HG02885 (cell line): ENCODE data around the gene VIL1.

Source experiments
- ATAC-seq: cut with Tn5 transposase; IDR thresholded peaks from one replicate; pipeline ENCODE4 v1.9.1; 2021; ENCODE audit warnings: mild to moderate bottlenecking; ENCODE audit not compliant: unreplicated experiment, poor library complexity

Gene VIL1

GRCh38 chr2:218435003-218435982, 16.4 kb downstream of the VIL1 start:
- ATAC-seq = no peak

GRCh38 chr2:218436992-218437391, 18.1 kb downstream of the VIL1 start:
- no peak for ATAC-seq

GRCh38 chr2:218437969-218438368, 19.0 kb downstream of the VIL1 start:
- no peak for ATAC-seq

- ATAC-seq = no peak
Observed at GRCh38 chr2:218438596-218438995, 19.7 kb downstream of the VIL1 start.

GRCh38 chr2:218444692-218445357, 25.9 kb downstream of the VIL1 start:
- ATAC-seq = no peak

- ATAC-seq = no peak
Observed at GRCh38 chr2:218445602-218446001, 26.7 kb downstream of the VIL1 start.

- no peak for ATAC-seq
Observed at GRCh38 chr2:218446547-218446946, 27.6 kb downstream of the VIL1 start.

GRCh38 chr2:218447072-218447471, 28.1 kb downstream of the VIL1 start:
- no peak for ATAC-seq

GRCh38 chr2:218448934-218449333, 30.0 kb downstream of the VIL1 start:
- no peak for ATAC-seq

GRCh38 chr2:218452079-218452478, 33.2 kb downstream of the VIL1 start:
- ATAC-seq = no peak

- ATAC-seq = no peak
Observed at GRCh38 chr2:218456849-218457248, 37.9 kb downstream of the VIL1 start.

- no peak for ATAC-seq
Observed at GRCh38 chr2:218458598-218458997, 39.7 kb downstream of the VIL1 start.

GRCh38 chr2:218465987-218466633, 47.2 kb downstream of the VIL1 start:
- ATAC-seq = no peak

GRCh38 chr2:218470448-218470847, 51.5 kb downstream of the VIL1 start:
- ATAC-seq = no peak

GRCh38 chr2:218471036-218471435, 52.1 kb downstream of the VIL1 start:
- ATAC-seq = no peak

- no peak for ATAC-seq
Observed at GRCh38 chr2:218471982-218472381, 53.1 kb downstream of the VIL1 start.

GRCh38 chr2:218472988-218473387, 54.1 kb downstream of the VIL1 start:
- ATAC-seq = no peak

- ATAC-seq = no peak
Observed at GRCh38 chr2:218474527-218474926, 55.6 kb downstream of the VIL1 start.

- ATAC-seq = no peak
Observed at GRCh38 chr2:218476676-218477075, 57.8 kb downstream of the VIL1 start.

- no peak for ATAC-seq
Observed at GRCh38 chr2:218477247-218477646, 58.3 kb downstream of the VIL1 start.

GRCh38 chr2:218478544-218478943, 59.6 kb downstream of the VIL1 start:
- ATAC-seq = no peak
